Stimulated activated CD4-positive, alpha-beta T cell treated with anti-CD3 and anti-CD28 coated beads, TNF-alpha, amount 100 ng/mL, for 4 hours (primary cell): ENCODE measurements around the gene NFKB2.

Experiments
- DNase-seq, 3 experiments: peaks; one replicate each; pipeline ENCODE4 v3.0.0-alpha.2; 2020; ENCODE audit warnings: low read depth in 3 of 3

Gene NFKB2

GRCh38 chr10:102395400-102396316, at the start of gene NFKB2:
Gene NFKB2 (plus strand): TSS chr10:102395705. CDS start chr10:102395960, 255 bp downstream.
- DNase-seq: peak; percentile 86 to 94 (median 88)

DNA sequence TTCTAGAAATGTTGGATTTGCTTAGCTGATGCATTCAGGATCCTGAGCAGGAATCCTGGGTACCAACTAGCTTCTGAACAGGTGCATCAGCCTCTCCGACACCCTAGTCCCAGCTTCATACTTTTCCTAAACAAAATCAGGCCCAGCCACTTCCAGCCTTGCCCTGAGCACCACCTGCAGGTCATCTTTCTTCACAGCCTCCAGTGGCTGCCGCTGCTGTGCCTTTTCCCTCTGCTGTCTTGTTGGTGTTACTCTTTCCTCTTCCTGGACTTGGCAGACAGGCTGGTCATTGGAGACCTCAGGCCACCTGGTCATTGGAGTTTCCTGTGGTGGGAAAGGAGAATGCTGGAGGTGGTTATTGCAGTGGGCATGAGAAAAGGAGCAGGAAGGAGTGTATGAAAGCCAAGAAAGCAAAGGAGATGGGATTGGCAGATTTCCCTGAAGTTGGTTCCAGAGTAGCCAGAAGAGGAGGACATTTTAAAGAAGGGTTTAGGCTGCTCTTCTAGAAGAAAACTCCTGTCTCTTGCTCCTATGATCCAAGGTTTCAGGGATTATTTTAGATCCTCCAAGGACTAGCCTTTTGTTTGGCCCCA, 48.2 kb upstream of the NFKB2 start:
- no peak for DNase-seq

GRCh38 chr10:102352066-102352715, 43.3 kb upstream of the NFKB2 start:
- DNase-seq: peak; percentile 45 to 57 (median 46)

DNA sequence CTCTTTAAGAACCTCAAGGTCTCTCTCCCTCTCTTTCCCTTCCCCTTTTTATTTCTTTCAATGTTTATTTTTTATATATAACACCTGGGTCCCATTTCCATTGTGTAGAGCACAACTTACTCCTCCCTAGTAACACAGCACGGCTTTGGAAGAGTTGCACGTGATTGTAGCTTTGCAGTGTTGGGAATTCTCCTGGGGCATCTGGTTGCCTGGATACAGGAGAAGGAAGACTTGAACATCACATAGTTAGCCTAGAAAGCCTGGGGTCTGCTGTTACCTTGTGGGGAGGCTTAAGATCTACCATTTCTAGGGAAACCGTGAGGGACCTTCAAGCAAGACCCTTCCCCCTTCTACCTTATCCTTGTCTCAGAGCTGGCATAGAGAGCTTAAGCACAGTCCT, 41.1 kb upstream of the NFKB2 start:
- DNase-seq: no peak

GRCh38 chr10:102358712-102359382, 36.7 kb upstream of the NFKB2 start:
- no peak for DNase-seq

- no peak for DNase-seq
Measured at GRCh38 chr10:102367441-102367840, 28.1 kb upstream of the NFKB2 start.

- no peak for DNase-seq
Measured at GRCh38 chr10:102368077-102368476, 27.4 kb upstream of the NFKB2 start.

- DNase-seq: no peak
Measured at GRCh38 chr10:102371295-102371694, 24.2 kb upstream of the NFKB2 start.

GRCh38 chr10:102375250-102375649, 20.3 kb upstream of the NFKB2 start:
- DNase-seq: no peak

DNA sequence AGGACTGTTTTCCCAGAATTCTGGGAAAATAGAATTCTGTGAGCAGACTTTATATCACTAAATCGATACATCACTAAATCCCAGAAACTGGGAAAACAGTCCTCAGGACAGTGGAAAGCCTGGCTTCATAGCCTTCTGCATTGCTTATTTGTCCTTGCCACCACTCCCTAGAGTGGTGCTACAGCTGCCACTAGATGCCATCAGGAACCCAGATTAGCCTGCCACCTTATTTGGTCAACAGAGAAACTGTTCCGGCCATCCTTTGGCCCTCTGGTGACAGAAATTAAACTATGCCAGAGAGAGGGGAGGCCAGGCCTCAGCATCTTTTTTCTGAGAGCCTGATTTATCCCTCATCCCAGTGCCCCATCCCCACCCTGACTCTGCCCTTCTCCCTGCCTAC, 19.6 kb upstream of the NFKB2 start:
- no peak for DNase-seq

DNA sequence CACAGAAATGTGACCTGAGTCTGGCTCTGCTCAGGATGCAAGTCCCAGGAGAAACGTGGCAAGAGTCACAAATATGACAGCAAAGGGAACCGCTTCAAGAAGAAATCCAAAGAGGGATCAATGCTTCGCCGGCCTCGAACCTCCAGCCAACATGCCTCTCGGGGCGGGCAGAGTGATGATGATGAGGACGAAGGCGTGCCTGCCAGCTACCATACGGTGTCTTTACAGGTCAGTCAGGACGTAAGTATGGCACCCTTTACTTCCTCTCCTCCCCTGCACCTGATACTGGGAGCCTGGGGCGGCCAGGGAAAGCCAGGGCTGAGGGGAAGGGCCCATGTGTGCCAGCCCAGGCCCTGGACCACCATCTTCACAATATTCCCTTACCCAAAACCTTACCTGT, 18.6 kb upstream of the NFKB2 start:
- DNase-seq: no peak

DNA sequence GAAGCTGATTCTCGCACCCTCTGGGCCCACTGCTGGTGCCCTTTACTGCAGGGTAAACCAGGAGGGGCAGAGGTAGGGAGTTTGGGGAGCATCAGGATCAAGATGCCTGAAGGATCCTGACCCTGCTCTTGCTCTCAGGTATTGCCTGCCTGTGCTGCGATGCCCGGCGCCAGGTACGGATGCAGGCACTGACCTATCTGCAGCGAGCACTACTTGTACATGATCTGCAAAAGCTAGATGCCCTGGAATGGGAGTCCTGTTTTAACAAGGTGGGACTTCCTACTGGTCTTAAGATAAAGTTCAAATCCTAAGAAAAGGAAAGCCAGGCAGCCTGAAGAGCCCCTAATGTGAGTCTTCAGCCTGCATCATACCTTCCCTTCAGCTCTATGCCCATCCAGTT, 16.1 kb upstream of the NFKB2 start:
- no peak for DNase-seq

DNA sequence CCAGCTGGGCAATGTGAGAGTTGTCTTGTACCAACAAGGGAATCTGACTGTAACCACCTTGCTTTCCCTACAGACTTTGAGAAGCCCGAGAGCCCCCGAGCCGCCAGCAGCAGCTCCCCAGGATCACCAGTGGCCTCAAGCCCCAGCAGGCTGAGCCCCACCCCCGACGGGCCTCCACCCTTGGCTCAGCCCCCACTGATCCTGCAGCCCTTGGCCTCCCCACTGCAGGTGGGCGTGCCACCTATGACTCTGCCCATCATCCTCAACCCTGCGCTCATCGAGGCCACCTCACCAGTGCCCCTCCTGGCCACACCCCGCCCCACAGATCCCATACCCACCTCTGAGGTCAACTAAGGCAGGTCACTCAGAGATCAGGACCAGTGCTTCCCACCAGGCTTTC, 13.5 kb upstream of the NFKB2 start:
- DNase-seq: no peak

DNA sequence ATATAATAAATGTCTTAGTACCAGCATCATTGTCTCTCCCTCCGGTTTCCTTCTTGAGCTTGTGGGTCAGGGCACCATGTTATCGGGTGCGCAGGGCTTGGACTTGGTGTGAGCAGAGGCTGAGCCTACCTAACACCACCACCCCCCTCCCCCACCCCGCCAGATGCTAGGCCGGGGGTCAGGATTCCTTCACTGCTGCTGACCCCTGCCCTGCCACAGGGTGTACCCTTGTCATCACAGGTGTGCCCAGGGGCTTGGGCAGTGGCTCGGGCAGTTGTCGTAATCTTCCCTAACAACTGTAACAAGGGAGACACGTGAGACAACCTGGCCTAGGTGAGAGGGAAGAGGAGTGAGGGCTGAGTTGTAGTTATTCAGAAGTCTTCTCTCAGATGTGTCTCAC, 12.6 kb upstream of the NFKB2 start:
- DNase-seq: no peak

DNA sequence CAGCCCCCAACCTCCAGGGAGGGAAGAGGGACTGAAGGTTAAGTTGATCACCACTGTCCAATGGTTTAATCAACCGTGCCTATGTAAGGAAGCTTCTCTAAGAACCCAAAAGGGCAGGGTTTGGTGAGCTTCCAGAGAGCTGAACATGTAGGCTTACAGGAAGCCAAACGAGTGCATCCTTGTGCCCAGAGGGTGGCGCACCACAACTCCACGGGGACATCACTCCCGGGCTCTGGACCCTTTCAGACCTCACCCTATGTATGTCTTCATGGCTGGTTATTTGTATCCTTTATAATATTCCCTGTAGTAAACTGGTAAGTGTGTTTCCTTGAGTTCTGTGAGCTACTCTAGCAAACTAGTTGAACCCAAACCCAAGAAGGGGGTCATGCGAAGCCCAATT, 11.5 kb upstream of the NFKB2 start:
- DNase-seq: no peak

DNA sequence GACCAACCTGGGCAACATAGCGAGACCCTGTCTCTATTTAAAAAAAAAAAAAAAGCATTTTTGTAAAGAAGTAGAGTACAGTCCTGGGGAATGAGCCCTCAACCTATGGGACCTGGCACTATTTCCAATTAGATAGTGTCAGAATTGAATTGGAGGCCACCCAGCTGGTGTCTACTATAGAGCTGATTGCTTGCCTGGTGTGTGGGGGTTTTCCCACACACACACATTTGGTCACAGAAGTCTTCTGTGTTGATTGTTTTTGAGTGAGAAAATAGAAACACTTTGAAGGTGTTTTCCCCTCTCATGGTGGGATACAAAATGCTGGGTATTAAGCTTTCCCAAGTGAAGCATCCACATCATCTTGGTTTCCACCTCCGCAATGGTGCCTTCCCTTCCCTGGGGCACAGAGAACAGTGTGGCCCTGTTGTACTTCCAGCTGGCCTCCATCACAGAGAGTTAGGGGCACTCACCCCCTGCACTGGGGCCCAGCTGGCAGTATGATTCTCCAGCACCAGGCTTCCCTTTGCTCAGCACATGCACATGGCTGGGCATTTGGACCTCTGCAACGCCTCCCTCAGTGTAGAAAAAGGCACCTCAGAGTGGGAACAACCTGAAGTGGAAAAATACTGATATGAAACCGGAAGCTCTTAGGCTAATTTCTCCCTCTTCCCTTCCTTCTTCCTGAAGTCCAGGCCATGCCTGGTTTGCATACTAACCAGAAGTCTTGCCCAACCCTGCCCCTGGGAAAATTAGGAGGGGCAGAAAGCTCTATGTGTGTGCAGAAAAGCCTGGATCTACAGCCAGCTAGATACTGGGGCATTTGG, 10.7 kb upstream of the NFKB2 start:
- DNase-seq: no peak

- DNase-seq: no peak
Measured at GRCh38 chr10:102389894-102390293, 5.6 kb upstream of the NFKB2 start.

- no peak for DNase-seq
Measured at GRCh38 chr10:102392306-102392705, 3.2 kb upstream of the NFKB2 start.

DNA sequence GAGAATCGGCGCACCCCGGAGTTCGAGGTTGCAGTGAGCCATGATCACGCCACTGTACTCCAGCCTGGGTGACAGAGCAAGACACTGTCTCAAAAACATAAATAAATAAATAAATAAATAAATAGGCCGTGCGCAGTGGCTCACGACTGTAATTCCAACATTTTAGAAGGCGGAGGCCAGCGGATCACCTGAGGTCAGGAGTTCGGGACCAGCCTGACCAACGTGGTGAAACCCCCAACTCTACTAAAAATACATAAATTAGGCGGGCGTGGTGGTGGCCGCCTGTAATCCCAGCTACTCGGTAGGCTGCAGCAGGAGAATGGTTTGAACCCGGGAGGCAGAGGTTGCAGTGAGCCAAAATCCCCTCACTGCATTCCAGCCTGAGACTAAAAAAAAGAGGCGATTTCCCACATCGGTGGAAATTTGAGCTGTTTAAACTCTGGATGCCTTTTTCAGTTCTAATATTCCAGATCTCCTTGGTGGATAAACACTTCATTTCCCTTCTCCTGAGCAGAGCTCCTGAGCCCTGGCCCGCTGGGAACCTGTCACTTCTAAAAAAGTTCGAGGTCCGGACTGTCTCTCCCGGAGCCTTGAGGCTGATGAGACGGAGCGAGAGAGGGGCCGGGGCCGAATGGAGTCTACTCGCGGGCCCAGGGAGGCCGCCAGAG, 2.0 kb upstream of the NFKB2 start:
- DNase-seq: no peak

GRCh38 chr10:102394079-102394800, 1.3 kb upstream of the NFKB2 start:
- DNase-seq: peak; percentile 95 to 98 (median 97)
